Stimulated activated CD8-positive, alpha-beta memory T cell treated with anti-CD3 and anti-CD28 coated beads, Interleukin-12 subunit alpha, Interleukin-12 subunit beta, amount 100 ng/mL, for 1 hour (primary cell): ENCODE measurements around the gene NLK.

ENCODE experiments used
- DNase-seq: peaks from one replicate; pipeline ENCODE4 v3.0.0-alpha.2; 2020; ENCODE audit warnings: low read depth

The NLK gene

GRCh38 chr17:28113269-28113668 lies 70.8 kb downstream of the NLK start:
- DNase-seq = no peak

- no peak for DNase-seq
Measured at GRCh38 chr17:28115046-28115445, 72.6 kb downstream of the NLK start.

- no peak for DNase-seq
Measured at GRCh38 chr17:28117304-28117703, 74.8 kb downstream of the NLK start.

GRCh38 chr17:28118362-28118761 lies 75.9 kb downstream of the NLK start:
- no peak for DNase-seq

- no peak for DNase-seq
Measured at GRCh38 chr17:28119046-28119445, 76.6 kb downstream of the NLK start.

- no peak for DNase-seq
Measured at GRCh38 chr17:28119560-28119959, 77.1 kb downstream of the NLK start.

- DNase-seq = no peak
Measured at GRCh38 chr17:28120766-28121165, 78.3 kb downstream of the NLK start.

GRCh38 chr17:28124962-28125361 lies 82.5 kb downstream of the NLK start:
- no peak for DNase-seq

- DNase-seq = no peak
Measured at GRCh38 chr17:28125526-28126378, 83.3 kb downstream of the NLK start.

GRCh38 chr17:28127196-28127595 lies 84.7 kb downstream of the NLK start:
- no peak for DNase-seq

- no peak for DNase-seq
Measured at GRCh38 chr17:28128779-28129178, 86.3 kb downstream of the NLK start.

- no peak for DNase-seq
Measured at GRCh38 chr17:28130472-28130871, 88.0 kb downstream of the NLK start.

GRCh38 chr17:28131599-28131998 lies 89.1 kb downstream of the NLK start:
- no peak for DNase-seq

- DNase-seq = no peak
Measured at GRCh38 chr17:28133562-28133970, 91.1 kb downstream of the NLK start.

GRCh38 chr17:28136923-28137322 lies 94.4 kb downstream of the NLK start:
- DNase-seq = no peak

- no peak for DNase-seq
Measured at GRCh38 chr17:28139822-28140221, 97.3 kb downstream of the NLK start.

- no peak for DNase-seq
Measured at GRCh38 chr17:28141313-28141712, 98.8 kb downstream of the NLK start.

- DNase-seq = no peak
Measured at GRCh38 chr17:28141773-28142172, 99.3 kb downstream of the NLK start.

GRCh38 chr17:28142305-28142704 lies 99.8 kb downstream of the NLK start:
- DNase-seq = no peak

GRCh38 chr17:28144019-28144418 lies 101.5 kb downstream of the NLK start:
- DNase-seq = no peak

GRCh38 chr17:28145348-28145747 lies 102.9 kb downstream of the NLK start:
- DNase-seq = no peak

GRCh38 chr17:28147017-28147416 lies 104.5 kb downstream of the NLK start:
- no peak for DNase-seq

GRCh38 chr17:28151001-28151400 lies 108.5 kb downstream of the NLK start:
- no peak for DNase-seq

GRCh38 chr17:28154214-28154613 lies 111.7 kb downstream of the NLK start:
- DNase-seq = no peak
